ENCODE data around the gene SCN1A. TPM values are rescaled to one million over a fixed set of nuclear protein-coding genes. Genes with fewer than 3 reads are reported as not detected.

SCN1A gene
- total RNA-seq, 1 experiment from 2014 or later, result not detected

- ChIA-PET CTCF (no interaction called here), POLR2A (no interaction called here)
- TF ChIP-seq CTCF (IDR thresholded peaks at IDR 0.05) (no peak), REST (IDR thresholded peaks at IDR 0.05; ENCODE audit: insufficient read depth in 1 of 2, low read depth in 2 of 2, low read length in 1 of 2) (no peak), TCF7L2 (IDR thresholded peaks at IDR 0.05; ENCODE audit: low read depth, low read length) (no peak)
- ATAC-seq (no peak), DNase-seq (ENCODE audit: low read depth, low spot score) (no peak)
- Histone ChIP-seq H3K36me3 (ENCODE audit: control insufficient read depth, insufficient read depth, low read length) (no peaks in the 10 kb centered on the region), H3K4me1 (ENCODE audit: control insufficient read depth, insufficient read depth, low read length) (no peaks in the 10 kb centered on the region), H3K27me3 (ENCODE audit: control insufficient read depth, insufficient read depth, low read length) (no peaks in the 10 kb centered on the region), H3K27ac (ENCODE audit: low read length) (no peak overlapping the region), H3K9me3 (ENCODE audit: control insufficient read depth, insufficient read depth, low read depth, low read length) (no peaks in the 10 kb centered on the region), H3K4me3 (ENCODE audit: low read depth in 2 of 2, low read length in 2 of 2) (no peak overlapping the region)
- intact Hi-C loops (cut with micrococcal nuclease; ENCODE audit: unreplicated experiment), result no loop called here
- in situ Hi-C loops (cut with HindIII; ENCODE audit: low pct_unique_long_range_greater_than_20kb, low sequenced_read_pairs), result no loop called here
- BruUV-seq (replicated peaks), result no TSS peak
Measured at GRCh38 chr2:166031054-166031453, 96.8 kb downstream of the SCN1A start.

- H3K4me1 ChIP-seq (ENCODE audit: control insufficient read depth, insufficient read depth, low read length), result no peaks in the 10 kb centered on the region
- POLR2A ChIA-PET, result no interaction called here
- no peak overlapping the region for H3K27ac ChIP-seq (ENCODE audit: low read length)
- intact Hi-C loops (cut with micrococcal nuclease; ENCODE audit: unreplicated experiment) (no loop called here), in situ Hi-C loops (cut with HindIII; ENCODE audit: low pct_unique_long_range_greater_than_20kb, low sequenced_read_pairs) (no loop called here)
- ATAC-seq (no peak), DNase-seq (ENCODE audit: low read depth, low spot score) (no peak)
- H3K4me3 ChIP-seq (ENCODE audit: low read depth in 2 of 2, low read length in 2 of 2), result no peak overlapping the region
- TF ChIP-seq TCF7L2 (IDR thresholded peaks at IDR 0.05; ENCODE audit: low read depth, low read length), result no peak
- no peak for TF ChIP-seq REST (IDR thresholded peaks at IDR 0.05; ENCODE audit: insufficient read depth in 1 of 2, low read depth in 2 of 2, low read length in 1 of 2)
- no peak for TF ChIP-seq SIN3A (IDR thresholded peaks at IDR 0.05; ENCODE audit: borderline replicate concordance, insufficient read depth, low read depth, low read length)
- no peak for TF ChIP-seq POLR2AphosphoS5 (IDR thresholded peaks at IDR 0.05; ENCODE audit: low read depth, low read length)
- no peak for TF ChIP-seq CTCF (IDR thresholded peaks at IDR 0.05)
- no TSS peak for BruUV-seq (replicated peaks)
- CTCF ChIA-PET, result no interaction called here
- no peaks in the 10 kb centered on the region for H3K9me3 ChIP-seq (ENCODE audit: control insufficient read depth, insufficient read depth, low read depth, low read length)
- no peaks in the 10 kb centered on the region for H3K36me3 ChIP-seq (ENCODE audit: control insufficient read depth, insufficient read depth, low read length)
- H3K27me3 ChIP-seq (ENCODE audit: control insufficient read depth, insufficient read depth, low read length), result no peaks in the 10 kb centered on the region
Measured at GRCh38 chr2:166025313-166025712, 102.5 kb downstream of the SCN1A start.
